HCT116 (cell line): ENCODE measurements around the gene GATM. TPM values are rescaled to one million over a fixed set of nuclear protein-coding genes. Genes with fewer than 3 reads are reported as not detected.

Experiments used
- ATAC-seq: fragments of 200-7000 bp; cut with Tn5 transposase; 2 replicates; pipeline ENCODE4 v1.9.1; 2020; ENCODE audit warnings: mild to moderate bottlenecking, moderate library complexity
- BruUV-seq: library from RNA; stranded (reverse); fragments of 400-500 nt; replicated peaks from 2 replicates; lab custom pipeline; 2021; lab: Mats Ljungman, UMichigan
- CTCF ChIA-PET: fragments of 300-600 bp; sonication (Branson Sonifier 250); formaldehyde crosslinking; loops from one replicate; lab custom pipeline; 2021; ENCODE audit warnings: antibody characterized with exemption; lab: Charles Lee
- POLR2A ChIA-PET: fragments of 300-600, 350-600 bp; sonication (Branson Sonifier 250); formaldehyde crosslinking; loops from one replicate; lab custom pipeline; 2021; ENCODE audit warnings: antibody characterized with exemption; lab: Charles Lee
- RAD21 ChIA-PET, 2 experiments: fragments of 300-600 bp; sonication (Branson Sonifier 250); formaldehyde crosslinking; loops; one replicate each; lab custom pipeline; 2023; ENCODE audit warnings: low total read pairs in 2 of 2; ENCODE audit not compliant: uncharacterized antibody in 2 of 2, unreplicated experiment in 2 of 2, low non-redundant PET in 1 of 2; lab: Charles Lee
- DNase-seq: peaks from one replicate; pipeline ENCODE4 v3.0.0-alpha.2; 2010; ENCODE audit warnings: low read depth, low spot score
- H2AFZ ChIP-seq: fragments of 200-600 bp; shearing (Covaris generic), sonication (generic); 2 replicates; pipeline ENCODE4 v1.6.1; 2017; ENCODE audit warnings: low read depth, mixed run types, mixed read lengths, antibody characterized with exemption, low read length; ENCODE audit not compliant: poor library complexity, severe bottlenecking
- H3K27ac ChIP-seq: 2 replicates; pipeline ENCODE4 v1.5.1; 2012; ENCODE audit warnings: low read depth, low read length
- H3K27me3 ChIP-seq: fragments of 200-600 bp; sonication (generic); 2 replicates; pipeline ENCODE4 v1.6.1; 2016; ENCODE audit warnings: mixed run types, low read length, mixed read lengths; ENCODE audit not compliant: insufficient read depth
- H3K36me3 ChIP-seq, 2 experiments: fragments of 200-500 bp in 1 of 2; fragments of 200-600 bp in 1 of 2; sonication (Bioruptor generic) in 1 of 2; sonication (generic) in 1 of 2; 2 replicates each; pipeline versions ENCODE4 v1.5.1 to v1.6.1; 2014 to 2016; ENCODE audit warnings: low read length in 2 of 2, inconsistent platforms in 1 of 2, mixed read lengths in 1 of 2, mixed run types in 1 of 2; ENCODE audit not compliant: insufficient read depth in 2 of 2, control insufficient read depth in 1 of 2
- H3K4me1 ChIP-seq, 2 experiments: fragments of 200-600 bp in 1 of 2; sonication (generic) in 1 of 2; 2 replicates each; pipeline versions ENCODE4 v1.5.1 to v1.6.1; 2012 to 2017; ENCODE audit warnings: low read length in 2 of 2, inconsistent platforms in 1 of 2, mild to moderate bottlenecking in 1 of 2, mixed read lengths in 1 of 2, mixed run types in 1 of 2, moderate library complexity in 1 of 2; ENCODE audit not compliant: insufficient read depth in 2 of 2, control insufficient read depth in 1 of 2
- H3K4me2 ChIP-seq: fragments of 200-600 bp; sonication (generic); 2 replicates; pipeline ENCODE4 v1.6.1; 2017; ENCODE audit warnings: mixed run types, low read length, mixed read lengths
- H3K4me3 ChIP-seq, 2 experiments: fragments of 200-600 bp in 1 of 2; sonication (generic) in 1 of 2; replicated peaks in 1 of 2; 2 replicates each; pipeline ENCODE4 v1.5.1; 2011 to 2016; ENCODE audit warnings: low read length in 2 of 2, control low read depth in 1 of 2, low read depth in 1 of 2, mild to moderate bottlenecking in 1 of 2, mixed read lengths in 1 of 2, mixed run types in 1 of 2
- H3K79me2 ChIP-seq: fragments of 200-600 bp; sonication (generic); 2 replicates; pipeline ENCODE4 v1.6.1; 2017; ENCODE audit warnings: mild to moderate bottlenecking, mixed run types, low read length, moderate library complexity, mixed read lengths; ENCODE audit not compliant: insufficient read depth
- H3K9ac ChIP-seq: fragments of 200-600 bp; sonication (generic); 2 replicates; pipeline ENCODE4 v1.6.1; 2016; ENCODE audit warnings: low read length, mixed read lengths
- H3K9me2 ChIP-seq: fragments of 200-600 bp; sonication (generic), shearing (Covaris generic); 2 replicates; pipeline ENCODE4 v1.6.1; 2017; ENCODE audit warnings: mixed run types, mild to moderate bottlenecking, moderate library complexity; ENCODE audit not compliant: insufficient read depth
- H3K9me3 ChIP-seq, 2 experiments: fragments of 200-500 bp in 1 of 2; fragments of 200-600 bp in 1 of 2; sonication (Bioruptor generic) in 1 of 2; sonication (generic) in 1 of 2; 2 replicates each; pipeline ENCODE4 v1.6.1; 2014 to 2017; ENCODE audit warnings: low read length in 2 of 2, mixed read lengths in 2 of 2, inconsistent platforms in 1 of 2, low read depth in 1 of 2, mild to moderate bottlenecking in 1 of 2, mixed run types in 1 of 2, moderate library complexity in 1 of 2; ENCODE audit not compliant: control insufficient read depth in 1 of 2, insufficient read depth in 1 of 2
- H4K20me1 ChIP-seq: fragments of 200-600 bp; sonication (generic), shearing (Covaris generic); 2 replicates; pipeline ENCODE4 v1.6.1; 2017; ENCODE audit warnings: mixed run types, mild to moderate bottlenecking, moderate library complexity; ENCODE audit not compliant: insufficient read depth
- EGR1 ChIP-seq: IDR thresholded peaks from 2 replicates; pipeline ENCODE4 v1.6.1; 2012; ENCODE audit warnings: low read depth
- JUND ChIP-seq: IDR thresholded peaks from 2 replicates; pipeline ENCODE4 v1.6.1; 2012
- POLR2AphosphoS5 ChIP-seq: IDR thresholded peaks from 2 replicates; pipeline ENCODE4 v1.6.1; 2011; ENCODE audit warnings: mild to moderate bottlenecking, low read depth, low read length, moderate library complexity
- SRF ChIP-seq: IDR thresholded peaks from 2 replicates; pipeline ENCODE4 v1.6.1; 2012; ENCODE audit warnings: low read depth
- YY1 ChIP-seq: IDR thresholded peaks from 2 replicates; pipeline ENCODE4 v1.6.1; 2011; ENCODE audit warnings: low read length, low read depth, moderate library complexity, mild to moderate bottlenecking; ENCODE audit not compliant: insufficient replicate concordance; ENCODE audit errors: extremely low read depth
- intact Hi-C: fragments of 100-400 bp; cut with micrococcal nuclease; formaldehyde crosslinking; loops from 2 replicates; pipeline ENCODE4 v1.10.0; 2022
- total RNA-seq: library from RNA; stranded (reverse); gene quantifications from one replicate; pipeline ENCODE4 v1.2.1, GENCODE V29; 2021; ENCODE audit not compliant: unreplicated experiment

Gene GATM
- total RNA-seq, 1 experiment from 2014 or later: 3.1 TPM

DNA sequence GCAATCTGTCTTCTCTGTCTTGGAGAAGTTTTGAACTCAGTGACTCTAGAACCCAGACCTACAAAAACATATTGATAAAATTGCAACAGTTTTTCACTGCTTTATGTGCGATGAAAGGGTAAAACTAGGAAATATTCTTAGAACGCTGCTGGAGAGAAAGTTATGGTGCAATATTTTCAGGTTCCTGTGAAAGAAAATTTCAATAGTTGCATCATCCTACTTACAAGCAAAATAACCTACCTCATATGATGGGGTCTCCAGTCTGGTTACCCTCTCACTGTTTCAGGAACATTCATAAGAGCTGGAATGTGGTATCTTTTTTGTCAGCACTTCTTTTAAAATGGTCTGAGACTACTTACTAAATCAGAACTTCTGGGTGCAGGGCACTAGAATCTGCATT, 27.1 kb downstream of the GATM start:
- ChIA-PET CTCF (no interaction called here), RAD21 (no interaction called here), POLR2A (no interaction called here)
- intact Hi-C loops: no loop called here
- Histone ChIP-seq H3K4me1 (0 out of 4 replicates have a peak, but pooled peaks cover 0 to 3% of the 10 kb centered on the region in 2 experiments), H3K27ac (no peak overlapping the region), H4K20me1 (no peaks in the 10 kb centered on the region), H3K9me3 (no peaks in the 10 kb centered on the region), H3K79me2 (no peaks in the 10 kb centered on the region), H3K36me3 (no peaks in the 10 kb centered on the region), H3K4me3 (no peak overlapping the region), H2AFZ (no peak overlapping the region), H3K9me2 (no peaks in the 10 kb centered on the region), H3K9ac (no peak overlapping the region), H3K27me3 (peaks cover 11% of the 10 kb centered on the region; the same call in 1 of the 2 replicates), H3K4me2 (no peak overlapping the region)
- BruUV-seq: no TSS peak
- no peak for ATAC-seq
- TF ChIP-seq SRF (no peak), JUND (no peak)
- no peak for DNase-seq

DNA sequence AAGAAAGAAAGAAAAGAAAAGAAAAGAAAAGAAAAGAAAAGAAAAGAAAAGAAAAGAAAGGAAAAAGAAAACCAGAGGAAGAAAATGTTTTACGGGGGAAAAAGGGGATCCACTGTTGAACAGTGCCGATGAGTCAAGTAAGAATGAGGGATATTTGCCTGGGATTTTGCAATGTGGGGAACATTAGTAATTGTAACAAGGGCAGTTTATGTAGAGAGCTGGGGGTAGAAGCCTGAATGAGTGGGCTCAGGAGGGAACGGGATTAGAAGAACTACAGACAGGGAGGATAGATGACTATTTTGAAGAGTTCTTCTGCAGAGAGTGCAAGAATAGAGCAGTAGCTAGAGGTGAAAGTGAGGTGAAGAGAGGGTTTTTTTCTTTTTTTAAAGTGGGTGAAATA, 28.7 kb downstream of the GATM start:
- ChIA-PET POLR2A (no interaction called here), CTCF (no interaction called here), RAD21 (no interaction called here)
- 0 out of 4 replicates have a peak, but pooled peaks cover 0 to 3% of the 10 kb centered on the region in 2 experiments for H3K4me1 ChIP-seq
- intact Hi-C loops: no loop called here
- H3K79me2 ChIP-seq: no peaks in the 10 kb centered on the region
- BruUV-seq: no TSS peak
- H3K36me3 ChIP-seq: no peaks in the 10 kb centered on the region
- H3K9ac ChIP-seq: no peak overlapping the region
- no peak overlapping the region for H2AFZ ChIP-seq
- no peaks in the 10 kb centered on the region for H3K9me3 ChIP-seq
- no peak overlapping the region for H3K27ac ChIP-seq
- H3K4me2 ChIP-seq: no peak overlapping the region
- H4K20me1 ChIP-seq: no peaks in the 10 kb centered on the region
- TF ChIP-seq YY1: no peak
- TF ChIP-seq EGR1: no peak
- no peak for TF ChIP-seq POLR2AphosphoS5
- no peaks in the 10 kb centered on the region for H3K9me2 ChIP-seq
- DNase-seq (no peak), ATAC-seq (no peak)
- H3K4me3 ChIP-seq: no peak overlapping the region
- H3K27me3 ChIP-seq: peaks cover 11% of the 10 kb centered on the region; the same call in 1 of the 2 replicates
